Endothelial cell of umbilical vein (primary cell): ENCODE measurements around the gene CHD9NB. TPM values are rescaled to one million over a fixed set of nuclear protein-coding genes. Genes with fewer than 3 reads are reported as not detected.

Source experiments
- BruUV-seq: library from RNA; stranded (reverse); fragments of 400-500 nt; replicated peaks from 2 replicates; lab custom pipeline; 2021; lab: Mats Ljungman, UMichigan
- CTCF ChIA-PET: fragments of 300-600, 350-600 bp; sonication (Branson Sonifier 250); formaldehyde crosslinking; loops from one replicate; lab custom pipeline; 2021; ENCODE audit warnings: antibody characterized with exemption, inconsistent platforms; lab: Charles Lee
- POLR2A ChIA-PET: fragments of 300-600, 350-600 bp; sonication (Branson Sonifier 250); formaldehyde crosslinking; loops from one replicate; lab custom pipeline; 2021; ENCODE audit warnings: antibody characterized with exemption, inconsistent platforms; lab: Charles Lee
- DNase-seq: peaks from one replicate; pipeline ENCODE4 v3.0.0-alpha.2; 2011; ENCODE audit warnings: low read depth, low spot score
- FAIRE-seq: peaks from 2 replicates; lab custom pipeline; 2011; peaks lifted over from hg19 to GRCh38; lab: Jason Lieb, UNC
- H2AFZ ChIP-seq: 2 replicates; pipeline ENCODE4 v1.6.0; 2012; ENCODE audit warnings: low read depth, low read length, control low read depth, inconsistent platforms
- H3K27ac ChIP-seq: 2 replicates; pipeline ENCODE4 v1.5.1; 2011; ENCODE audit warnings: low read depth, mild to moderate bottlenecking, control low read depth, low read length, moderate library complexity; ENCODE audit not compliant: insufficient read depth
- H3K27me3 ChIP-seq, 2 experiments: 2 replicates each; pipeline versions ENCODE4 v1.6.0 to v1.6.1; 2011; ENCODE audit warnings: low read length in 2 of 2, mixed read lengths in 1 of 2; ENCODE audit not compliant: control insufficient read depth in 2 of 2, insufficient read depth in 2 of 2
- H3K36me3 ChIP-seq, 2 experiments: 2 replicates in 1 of 2; 3 replicates in 1 of 2; pipeline ENCODE4 v1.5.1; 2011; ENCODE audit warnings: low read length in 2 of 2, mild to moderate bottlenecking in 1 of 2, moderate library complexity in 1 of 2; ENCODE audit not compliant: control insufficient read depth in 2 of 2, insufficient read depth in 2 of 2; ENCODE audit errors: extremely low read depth in 1 of 2
- H3K4me1 ChIP-seq: 3 replicates; pipeline ENCODE4 v1.5.1; 2011; ENCODE audit warnings: mild to moderate bottlenecking, low read length; ENCODE audit not compliant: control insufficient read depth, insufficient read depth; ENCODE audit errors: extremely low read depth
- H3K4me2 ChIP-seq: 2 replicates; pipeline ENCODE4 v1.6.1; 2011; ENCODE audit warnings: low read length, control low read depth, mixed read lengths; ENCODE audit not compliant: insufficient read depth
- H3K4me3 ChIP-seq, 3 experiments: fragments of 200-600 bp in 1 of 3; sonication (generic), shearing (Covaris generic) in 1 of 3; replicated peaks in 1 of 3; 2 replicates each; pipeline ENCODE4 v1.5.1; 2011 to 2016; ENCODE audit warnings: control low read depth in 3 of 3, low read length in 3 of 3, mild to moderate bottlenecking in 2 of 3, inconsistent platforms in 1 of 3, low read depth in 1 of 3, moderate library complexity in 1 of 3; ENCODE audit not compliant: insufficient read depth in 1 of 3
- H3K79me2 ChIP-seq: 2 replicates; pipeline ENCODE4 v1.6.0; 2012; ENCODE audit warnings: low read length, inconsistent platforms; ENCODE audit not compliant: control insufficient read depth, insufficient read depth
- H3K9ac ChIP-seq: replicated peaks from 2 replicates; pipeline ENCODE3; 2011; ENCODE audit warnings: low read length, control low read depth; ENCODE audit not compliant: insufficient read depth; ENCODE audit errors: extremely low read depth
- H3K9me1 ChIP-seq: replicated peaks from 3 replicates; pipeline ENCODE4 v1.6.0; 2011; ENCODE audit warnings: mild to moderate bottlenecking, low read length; ENCODE audit not compliant: control insufficient read depth, insufficient read depth; ENCODE audit errors: extremely low read depth
- H3K9me3 ChIP-seq: replicated peaks from 2 replicates; pipeline ENCODE4 v1.5.1; 2012; ENCODE audit warnings: low read length, inconsistent platforms; ENCODE audit not compliant: control insufficient read depth, insufficient read depth
- H4K20me1 ChIP-seq: replicated peaks from 2 replicates; pipeline ENCODE3; 2011; ENCODE audit warnings: mild to moderate bottlenecking, low read length; ENCODE audit not compliant: control insufficient read depth, insufficient read depth; ENCODE audit errors: extremely low read depth
- CTCF ChIP-seq, 2 donors: IDR thresholded peaks; 1 replicate in 1 of 2; 2 replicates in 1 of 2; pipeline ENCODE4 v1.5.1; 2011; ENCODE audit warnings: low read length in 2 of 2, mild to moderate bottlenecking in 2 of 2, moderate library complexity in 2 of 2, control low read depth in 1 of 2, inconsistent platforms in 1 of 2, low read depth in 1 of 2; ENCODE audit not compliant: insufficient read depth in 1 of 2; ENCODE audit errors: extremely low read depth in 1 of 2
- EZH2 ChIP-seq: IDR thresholded peaks from 2 replicates; pipeline ENCODE4 v1.6.1; 2012; ENCODE audit warnings: borderline replicate concordance, low read depth, mild to moderate bottlenecking, moderate library complexity, low read length, inconsistent platforms; ENCODE audit not compliant: severe bottlenecking
- FOS ChIP-seq: IDR thresholded peaks from 2 replicates; pipeline ENCODE4 v1.6.1; 2011; ENCODE audit warnings: mild to moderate bottlenecking, low read length, moderate library complexity, borderline replicate concordance; ENCODE audit not compliant: insufficient read depth
- GATA2 ChIP-seq: IDR thresholded peaks from 2 replicates; pipeline ENCODE4 v1.7.0; 2011; ENCODE audit warnings: low read depth, mild to moderate bottlenecking, moderate library complexity, mixed read lengths, low read length; ENCODE audit not compliant: insufficient read length, insufficient read depth
- JUN ChIP-seq: IDR thresholded peaks from 2 replicates; pipeline ENCODE4 v1.6.1; 2011; ENCODE audit warnings: borderline replicate concordance, low read depth; ENCODE audit not compliant: insufficient read length, insufficient read depth
- MAX ChIP-seq: IDR thresholded peaks from 2 replicates; pipeline ENCODE4 v1.6.1; 2011; ENCODE audit not compliant: insufficient read depth, insufficient read length
- MYC ChIP-seq: IDR thresholded peaks from one replicate; pipeline ENCODE4 v1.6.1; 2011; ENCODE audit warnings: mild to moderate bottlenecking, low read depth, low read length
- POLR2A ChIP-seq: IDR thresholded peaks from 2 replicates; pipeline ENCODE4 v1.6.1; 2012; ENCODE audit warnings: low read depth, mild to moderate bottlenecking, control low read depth, low read length
- POLR2AphosphoS5 ChIP-seq: IDR thresholded peaks from 2 replicates; pipeline ENCODE4 v1.6.1; 2012; ENCODE audit warnings: low read depth, mild to moderate bottlenecking, control low read depth, low read length, moderate library complexity; ENCODE audit not compliant: insufficient read depth
- dilution Hi-C: fragments of 300-500 bp; cut with MboI; formaldehyde crosslinking; loops from one replicate; pipeline ENCODE4 v1.15.0; 2019; ENCODE audit warnings: low sequenced_read_pairs; ENCODE audit not compliant: extremely low pct_ligation_motif_present
- intact Hi-C: fragments of 100-400 bp; cut with micrococcal nuclease; formaldehyde crosslinking; loops from one replicate; pipeline ENCODE4 v1.10.0; 2022
- polyA plus RNA-seq, 4 experiments: library from polyadenylated mRNA; depleted of rRNA in 3 of 4; stranded (reverse) in 3 of 4; unstranded in 1 of 4; fragments of >200 nt; gene quantifications; 2 replicates each; pipeline versions ENCODE4 v1.2.1 to v1.2.3, GENCODE V29; 2011 to 2012; ENCODE audit warnings: missing spikeins in 1 of 4
- total RNA-seq: library from RNA; stranded (reverse); gene quantifications from 2 replicates; pipeline ENCODE4 v1.2.3, GENCODE V29; 2021

The CHD9NB gene
- total and polyA plus RNA-seq, 2 donors (not counting 3 experiments of a cell fraction or from before 2014, with no cell fraction given): 0.44 to 0.66 TPM

DNA sequence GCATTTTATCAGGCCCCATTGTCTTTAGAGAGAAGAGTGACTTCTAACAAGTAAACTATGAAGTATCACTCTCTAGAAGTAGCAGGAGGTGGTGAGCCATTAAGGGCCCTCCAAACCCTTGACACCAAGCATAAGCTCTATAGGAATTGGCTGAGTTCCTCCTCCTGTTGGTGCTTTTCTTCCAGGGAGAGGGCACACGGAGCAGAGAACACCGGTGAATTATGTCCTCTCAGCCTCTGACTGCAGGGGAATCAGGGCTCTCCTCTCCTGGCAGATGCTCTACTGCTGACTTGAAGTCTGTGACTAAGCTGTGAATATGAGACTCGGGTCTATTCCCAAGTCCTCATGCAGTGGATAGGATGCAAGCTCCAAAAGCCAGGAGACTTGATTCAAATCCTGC, 34.4 kb upstream of the CHD9NB start:
- H3K27ac ChIP-seq: no peak overlapping the region
- CTCF ChIA-PET: interaction anchor here (1.0 to 5.6 kb wide), 4 partner anchors 13 to 96 kb away, joined by 3 to 31 read pairs (median 10); partner anchors contain the start of gene CHD9
- FAIRE-seq: no peak
- peaks cover 41% of the 10 kb centered on the region for H3K4me1 ChIP-seq
- no peaks in the 10 kb centered on the region for H3K9me3 ChIP-seq
- intact Hi-C loops (no loop called here), dilution Hi-C loops (no loop called here)
- POLR2A ChIA-PET: no interaction called here
- H3K9ac ChIP-seq: no peak overlapping the region
- TF ChIP-seq MYC (no peak), JUN (no peak), POLR2A (no peak), MAX (no peak), POLR2AphosphoS5 (no peak), FOS (no peak), CTCF (IDR thresholded peaks at IDR 0.05; ENCODE audit: extremely low read depth in 1 of 2, insufficient read depth in 1 of 2, low read depth in 1 of 2, low read length in 2 of 2) (no peak), EZH2 (no peak), GATA2 (no peak)
- H3K9me1 ChIP-seq: no peaks in the 10 kb centered on the region
- BruUV-seq: no TSS peak
- no peak overlapping the region for H2AFZ ChIP-seq
- no peak overlapping the region for H3K4me2 ChIP-seq
- H3K79me2 ChIP-seq: no peaks in the 10 kb centered on the region
- H3K36me3 ChIP-seq: no peaks in the 10 kb centered on the region
- DNase-seq: no peak
- no peaks in the 10 kb centered on the region for H4K20me1 ChIP-seq
- H3K4me3 ChIP-seq: no peak overlapping the region
- H3K27me3 ChIP-seq: no peaks in the 10 kb centered on the region
